Right cardiac atrium (tissue), 5 donors: Measurements from ENCODE around the gene ELK1. TPM values are rescaled to one million over a fixed set of nuclear protein-coding genes. Genes with fewer than 3 reads are reported as not detected.

ENCODE experiments used
- ATAC-seq, 2 donors: fragments of 200-7000 bp; cut with Tn5 transposase; one replicate each; pipeline versions ENCODE4 v1.8.0 to v1.9.1; 2020; ENCODE audit warnings: moderate library complexity in 2 of 2, mild to moderate bottlenecking in 1 of 2
- DNase-seq, 3 donors: peaks; one replicate each; pipeline ENCODE4 v3.0.0-alpha.2; 2020
- H3K27ac ChIP-seq: one replicate; pipeline ENCODE4 v1.5.1; 2013; ENCODE audit warnings: mild to moderate bottlenecking, low read length, control low read depth, moderate library complexity
- H3K27me3 ChIP-seq: one replicate; pipeline ENCODE4 v1.6.1; 2013; ENCODE audit not compliant: control insufficient read depth, insufficient read depth
- H3K4me1 ChIP-seq: one replicate; pipeline ENCODE4 v1.6.1; 2013; ENCODE audit warnings: low read length; ENCODE audit not compliant: control insufficient read depth, insufficient read depth
- H3K4me3 ChIP-seq: one replicate; pipeline ENCODE4 v1.5.1; 2013; ENCODE audit warnings: low read length, control low read depth
- H3K9me3 ChIP-seq: one replicate; pipeline ENCODE4 v1.6.1; 2013; ENCODE audit warnings: low read length; ENCODE audit not compliant: control insufficient read depth
- WGBS: extraction: QIAGEN DNeasy Blood & Tissue Kit; methylation state at CpG from one replicate; pipeline ENCODE4 v1.1.7; 2013; 5-methylcytosine and 5-hydroxymethylcytosine counted together
- intact Hi-C, 4 donors: fragments of 100-400 bp; cut with DNase I; formaldehyde crosslinking; loops; one replicate each; pipeline versions ENCODE4 v1.11.0 to v1.14.0; 2022 to 2023
- polyA plus RNA-seq: library from polyadenylated mRNA; stranded (reverse); fragments of 200-250 nt; gene quantifications from one replicate; pipeline ENCODE4 v1.2.3, GENCODE V29; 2013
- total RNA-seq, 4 donors: library from RNA; stranded (reverse); fragmentation: NEBNext Ultra II Directional; extraction: Animal tissue kit (Norgen Biotek cat#: 25700); gene quantifications; one replicate each; pipeline ENCODE4 v1.2.1, GENCODE V29; 2021
- donor health status: healthy with polysubstance abuse.
- donor health status: DM: no; HTN: yes; CAD: no.
- donor health status: DM: no; HTN: no; CAD: no.
- donor health status: DM: no; HTN: yes; CAD: no; lungs with severe emphysema.
- donor health status: DM: yes; HTN: yes; CAD: no.

Gene ELK1
- total and polyA plus RNA-seq, 5 donors, result 16.7 to 32.3 (median 24.3) TPM

GRCh38 chrX:47664737-47665136 is 14.4 kb upstream of the ELK1 start:
- ATAC-seq (no peak), DNase-seq (no peak)
- WGBS, result 76% methylated on average over 5 of the region's 5 CpGs
- H3K4me3 ChIP-seq, result no peak overlapping the region
- intact Hi-C loops, result no loop called here
- no peaks in the 10 kb centered on the region for H3K9me3 ChIP-seq
- no peak overlapping the region for H3K27ac ChIP-seq
- H3K27me3 ChIP-seq, result no peaks in the 10 kb centered on the region
- no peaks in the 10 kb centered on the region for H3K4me1 ChIP-seq

GRCh38 chrX:47662144-47662657 is 11.8 kb upstream of the ELK1 start:
- intact Hi-C loops, result no loop called here
- Histone ChIP-seq H3K9me3 (no peaks in the 10 kb centered on the region), H3K4me3 (no peak overlapping the region), H3K27me3 (no peaks in the 10 kb centered on the region), H3K4me1 (no peaks in the 10 kb centered on the region), H3K27ac (no peak overlapping the region)
- WGBS, result 90% methylated on average over 1 of the region's 1 CpG
- DNase-seq (no peak), ATAC-seq (no peak)

GRCh38 chrX:47661539-47661938 is 11.2 kb upstream of the ELK1 start:
- Histone ChIP-seq H3K9me3 (no peaks in the 10 kb centered on the region), H3K27ac (no peak overlapping the region), H3K27me3 (no peaks in the 10 kb centered on the region), H3K4me1 (no peaks in the 10 kb centered on the region), H3K4me3 (no peak overlapping the region)
- DNase-seq (no peak), ATAC-seq (no peak)
- 92% methylated on average over 7 of the region's 7 CpGs for WGBS
- intact Hi-C loops, result no loop called here

GRCh38 chrX:47659421-47659726 is 9.0 kb upstream of the ELK1 start:
- 22% methylated on average over 8 of the region's 8 CpGs for WGBS
- no peak for DNase-seq
- Histone ChIP-seq H3K4me1 (no peaks in the 10 kb centered on the region), H3K9me3 (no peaks in the 10 kb centered on the region), H3K27ac (peak overlapping the region; percentile 90), H3K27me3 (no peaks in the 10 kb centered on the region), H3K4me3 (peak overlapping the region; percentile 64)
- intact Hi-C loops, result loop anchor here in 1 of 4 donors (10.0 kb wide), 1 partner anchor 365 kb away; no protein-coding TSS in a partner anchor
- ATAC-seq, result no peak

GRCh38 chrX:47658684-47659420 is 8.5 kb upstream of the ELK1 start, which contains the start of gene UXT:
TSS of gene UXT (minus strand) at chrX:47659180. CDS start at chrX:47658927, 253 bp downstream.
- Histone ChIP-seq H3K27ac (peak within 1 kb of the TSS; percentile 98), H3K4me3 (peak within 1 kb of the TSS; percentile 64), H3K9me3 (no peaks in the 10 kb centered on the region), H3K4me1 (no peaks in the 10 kb centered on the region), H3K27me3 (no peaks in the 10 kb centered on the region)
- ATAC-seq, result peak; percentile 95 to 96
- DNase-seq, result peak; percentile 92 to 96 (median 95)
- intact Hi-C loops, result loop anchor here in 1 of 4 donors (10.0 kb wide), 1 partner anchor 366 kb away; no protein-coding TSS in a partner anchor
- WGBS, result under 1% methylated on average over 54 of the region's 54 CpGs

- peak overlapping the region; percentile 64 for H3K4me3 ChIP-seq
- DNase-seq (no peak), ATAC-seq (no peak)
- H3K9me3 ChIP-seq, result no peaks in the 10 kb centered on the region
- no peaks in the 10 kb centered on the region for H3K27me3 ChIP-seq
- H3K27ac ChIP-seq, result peak overlapping the region; percentile 98
- 1% methylated on average over 13 of the region's 13 CpGs for WGBS
- intact Hi-C loops, result loop anchor here in 1 of 4 donors (10.0 kb wide), 1 partner anchor 367 kb away; no protein-coding TSS in a partner anchor
- H3K4me1 ChIP-seq, result no peaks in the 10 kb centered on the region
Measured at GRCh38 chrX:47658301-47658683, 7.9 kb upstream of the ELK1 start.

GRCh38 chrX:47651043-47651905 is 911 bp upstream of the ELK1 start:
- 11% methylated on average over 19 of the region's 19 CpGs for WGBS
- ATAC-seq (peak; percentile 13 to 25), DNase-seq (no peak)
- Histone ChIP-seq H3K4me1 (peaks cover 9% of the 10 kb centered on the region), H3K27ac (peak overlapping the region; percentile 83), H3K27me3 (no peaks in the 10 kb centered on the region), H3K4me3 (peak overlapping the region; percentile 70), H3K9me3 (no peaks in the 10 kb centered on the region)
- intact Hi-C loops, result loop anchor here in 1 of 4 donors (10.0 kb wide), 1 partner anchor 374 kb away; no protein-coding TSS in a partner anchor

GRCh38 chrX:47649781-47650163 is 591 bp downstream of the ELK1 start:
- intact Hi-C loops, result loop anchor here in 2 of 4 donors (5.0 to 10.0 kb wide), 2 partner anchors 87 to 375 kb away; partner anchors contain the start of gene ARAF (in 1 of the 2)
- peak overlapping the region; percentile 67 for H3K4me3 ChIP-seq
- DNase-seq (no peak), ATAC-seq (no peak)
- H3K27ac ChIP-seq, result no peak overlapping the region
- 0% methylated on average over 11 of the region's 11 CpGs for WGBS
- H3K4me1 ChIP-seq, result peaks cover 11% of the 10 kb centered on the region
- no peaks in the 10 kb centered on the region for H3K27me3 ChIP-seq
- no peaks in the 10 kb centered on the region for H3K9me3 ChIP-seq

- H3K4me3 ChIP-seq, result peak overlapping the region; percentile 67
- H3K4me1 ChIP-seq, result peaks cover 11% of the 10 kb centered on the region
- intact Hi-C loops, result loop anchor here in 1 of 4 donors (5.0 kb wide), 1 partner anchor 87 kb away; the partner anchor contains the start of gene ARAF
- no peak overlapping the region for H3K27ac ChIP-seq
- no peak for ATAC-seq
- 34% methylated on average over 8 of the region's 8 CpGs for WGBS
- DNase-seq, result no peak
- H3K27me3 ChIP-seq, result no peaks in the 10 kb centered on the region
- no peaks in the 10 kb centered on the region for H3K9me3 ChIP-seq
Measured at GRCh38 chrX:47649271-47649670, 1.1 kb downstream of the ELK1 start.

- no peak overlapping the region for H3K4me3 ChIP-seq
- peaks cover 11% of the 10 kb centered on the region for H3K4me1 ChIP-seq
- WGBS, result 96% methylated on average over 2 of the region's 2 CpGs
- no peaks in the 10 kb centered on the region for H3K27me3 ChIP-seq
- intact Hi-C loops, result loop anchor here in 1 of 4 donors (5.0 kb wide), 1 partner anchor 86 kb away; the partner anchor contains the start of gene ARAF
- no peak for DNase-seq
- no peaks in the 10 kb centered on the region for H3K9me3 ChIP-seq
- H3K27ac ChIP-seq, result no peak overlapping the region
- no peak for ATAC-seq
Measured at GRCh38 chrX:47648376-47648775, 2.0 kb downstream of the ELK1 start.
